GM12892 (cell line): ENCODE measurements around the gene CBLL1.

ENCODE experiments used
- POLR2A ChIP-seq: IDR thresholded peaks from 2 replicates; pipeline ENCODE4 v1.6.1; 2011; ENCODE audit warnings: low read depth, low read length, control low read depth
- POLR2AphosphoS5 ChIP-seq: IDR thresholded peaks from 2 replicates; pipeline ENCODE4 v1.6.1; 2011; ENCODE audit warnings: low read depth, low read length, control low read depth
- TAF1 ChIP-seq: IDR thresholded peaks from 2 replicates; pipeline ENCODE4 v1.6.1; 2011; ENCODE audit warnings: low read depth, mild to moderate bottlenecking, control low read depth, low read length, borderline replicate concordance

GRCh38 chr7:107751113-107751512 lies 7.2 kb downstream of the CBLL1 start:
- TF ChIP-seq POLR2A (no peak), POLR2AphosphoS5 (no peak), TAF1 (no peak)
